HG03378 (cell line): ENCODE data around the gene MOB3B.

Experiments
- ATAC-seq: cut with Tn5 transposase; IDR thresholded peaks from one replicate; pipeline ENCODE4 v1.9.1; 2021; ENCODE audit warnings: mild to moderate bottlenecking, moderate library complexity; ENCODE audit not compliant: unreplicated experiment

The MOB3B gene

GRCh38 chr9:27303219-27303618 lies 226.4 kb downstream of the MOB3B start:
- no peak for ATAC-seq

- no peak for ATAC-seq
Measured at GRCh38 chr9:27297050-27297449, 232.6 kb downstream of the MOB3B start, which contains the start of gene EQTN. Gene EQTN (minus strand): TSS chr9:27297150. CDS start chr9:27297055, 95 bp downstream.

- no peak for ATAC-seq
Measured at GRCh38 chr9:27293996-27294395, 235.6 kb downstream of the MOB3B start.

DNA sequence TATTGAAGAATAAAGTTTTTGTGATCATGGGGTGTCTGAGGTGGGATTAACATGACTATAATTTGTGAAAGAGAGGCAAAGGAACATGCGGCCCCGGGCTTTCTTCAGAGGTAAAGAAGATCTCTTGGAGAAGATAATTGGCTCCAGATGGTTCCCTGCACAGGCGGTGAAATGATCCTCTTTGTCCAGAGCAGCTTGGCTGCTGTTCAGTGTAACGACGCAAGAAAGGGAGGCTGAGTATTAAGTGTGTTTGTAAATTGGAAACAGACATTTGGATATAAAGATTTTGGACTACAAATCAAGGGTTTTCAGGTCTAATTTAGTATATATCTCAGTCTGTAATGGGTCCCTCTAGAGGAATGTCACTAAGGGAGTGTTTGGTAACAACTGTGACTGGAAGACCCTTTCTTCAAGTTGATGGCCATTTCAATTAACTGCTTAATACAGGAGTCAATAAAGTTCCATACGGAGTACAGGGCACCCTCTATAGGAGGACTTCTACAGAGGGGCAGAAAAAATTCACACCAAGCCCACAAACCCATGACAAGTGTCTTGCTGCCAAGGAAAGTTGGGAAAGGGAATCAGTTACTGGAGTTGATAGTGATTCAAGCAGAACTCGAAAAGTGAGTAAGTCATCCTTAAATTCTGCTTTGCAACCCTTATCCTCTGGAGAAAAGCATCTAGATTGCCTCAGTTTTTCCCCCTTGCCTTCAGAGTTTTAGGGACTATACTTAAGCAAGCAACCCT lies 236.8 kb downstream of the MOB3B start:
- ATAC-seq = no peak

GRCh38 chr9:27291292-27291691 lies 238.3 kb downstream of the MOB3B start:
- no peak for ATAC-seq

DNA sequence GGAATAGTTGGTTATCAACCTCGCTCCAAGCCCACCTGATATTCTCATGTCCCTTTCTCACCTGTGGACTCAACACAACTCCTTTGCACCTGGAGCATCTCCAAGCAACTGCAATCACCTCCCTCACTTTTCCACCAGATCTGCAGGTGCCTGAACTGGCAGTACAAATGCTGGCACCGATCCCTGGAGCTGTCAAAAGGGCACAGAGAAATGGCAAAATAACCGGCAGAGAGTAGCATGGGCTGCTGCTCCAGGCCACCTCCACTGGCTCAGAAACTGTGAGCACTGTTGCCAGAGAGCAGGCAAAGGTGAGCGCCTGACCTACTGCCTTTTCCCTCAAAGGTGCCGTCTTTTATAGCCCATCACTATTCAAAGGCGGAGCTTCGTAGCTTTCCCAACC lies 247.3 kb downstream of the MOB3B start:
- no peak for ATAC-seq

GRCh38 chr9:27280860-27281259 lies 248.8 kb downstream of the MOB3B start:
- ATAC-seq = no peak

DNA sequence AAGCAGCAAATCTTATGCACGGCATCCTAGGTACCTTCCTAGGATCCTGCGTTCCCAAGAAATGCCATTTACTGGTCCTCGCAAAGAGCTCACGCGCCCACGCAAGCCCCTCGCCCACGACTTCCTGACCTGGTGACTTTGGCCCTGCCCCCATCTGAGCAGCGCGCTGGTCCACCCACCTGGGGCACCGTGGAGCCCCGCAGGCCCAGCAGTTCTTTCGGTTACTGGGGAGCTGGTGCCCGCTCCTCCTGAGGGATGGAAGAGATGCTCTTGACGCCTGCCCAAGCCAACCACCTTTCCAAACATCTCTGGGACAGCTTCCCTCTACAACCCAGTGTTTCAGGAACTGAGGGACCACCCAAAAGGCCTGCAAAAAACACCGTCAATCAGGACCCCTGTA lies 249.4 kb downstream of the MOB3B start:
- ATAC-seq = no peak

DNA sequence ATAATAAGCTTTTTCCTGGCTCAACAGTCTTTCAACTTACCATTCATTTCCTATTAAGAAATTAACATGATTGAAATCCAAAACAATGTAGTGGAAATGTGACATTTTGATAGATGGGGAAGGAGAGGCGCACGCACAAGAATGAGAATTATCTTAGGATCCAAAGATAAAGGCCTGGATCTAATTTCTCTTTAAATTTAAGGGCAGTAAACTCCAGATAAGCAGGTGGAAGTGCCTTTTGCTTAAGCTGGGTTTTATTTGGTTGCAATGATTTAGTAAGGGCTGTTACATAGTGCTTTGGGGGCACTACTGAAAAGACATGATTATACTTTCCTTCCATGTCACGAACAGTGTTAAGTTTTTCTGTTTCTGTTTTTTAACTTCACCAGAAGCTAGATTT lies 250.0 kb downstream of the MOB3B start:
- no peak for ATAC-seq

DNA sequence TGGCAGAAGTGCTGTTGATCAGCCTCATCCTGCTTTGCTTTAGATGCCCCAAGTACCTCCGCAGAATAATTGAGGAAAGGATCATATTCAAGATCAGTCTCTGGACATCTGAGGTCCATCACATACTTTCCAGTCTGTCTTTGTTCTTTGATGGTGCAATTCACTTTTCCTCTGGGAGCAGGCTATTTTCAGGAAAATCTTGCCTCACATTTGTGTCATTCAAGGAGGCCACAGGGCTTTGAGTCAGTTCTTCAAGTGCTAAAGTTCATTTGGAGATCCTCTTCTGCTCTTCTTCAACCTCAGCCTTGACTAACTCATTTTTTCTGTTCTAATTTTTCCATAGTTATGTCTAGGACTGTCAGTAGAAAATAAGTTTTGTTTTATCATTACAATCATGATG lies 251.2 kb downstream of the MOB3B start:
- ATAC-seq = no peak

DNA sequence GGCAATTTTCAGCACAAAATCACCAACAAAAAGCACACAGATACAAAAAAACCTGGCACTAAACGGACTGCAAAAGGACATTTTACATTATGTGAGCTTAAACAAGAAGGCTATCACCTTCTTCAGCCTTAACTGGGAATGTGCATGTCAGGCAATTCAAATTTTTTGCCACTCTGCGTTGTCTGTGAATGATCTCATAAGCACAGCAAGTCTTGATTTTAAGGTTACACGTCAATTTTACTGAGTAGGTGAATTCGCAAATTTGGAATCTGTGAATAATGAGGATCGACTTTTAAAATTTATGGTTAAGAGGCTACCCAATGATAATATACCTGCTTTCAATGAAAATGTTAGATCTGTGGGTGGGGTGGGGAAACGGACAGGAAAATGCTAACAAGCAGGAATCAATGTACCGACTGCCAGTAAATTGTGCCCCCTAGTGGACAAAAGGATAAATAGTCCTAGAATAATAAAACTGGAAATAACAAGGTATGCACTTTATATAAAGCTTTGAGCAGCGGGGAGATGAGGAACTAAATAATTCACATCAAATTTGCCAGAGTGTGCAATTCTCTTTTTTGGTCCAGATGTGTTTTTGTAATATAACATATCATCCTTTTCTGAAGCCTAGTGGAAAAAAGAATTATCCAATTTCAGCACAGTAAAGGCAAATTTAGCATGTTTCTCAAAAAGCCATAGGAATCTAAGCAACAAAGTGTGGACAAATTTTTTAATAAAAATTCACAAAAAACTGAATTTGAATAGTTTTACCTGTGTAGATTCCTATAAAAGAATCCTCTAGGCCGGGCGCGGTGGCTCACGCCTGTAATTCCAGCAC lies 253.2 kb downstream of the MOB3B start:
- no peak for ATAC-seq
